WTC11 (cell line): ENCODE data around the gene GPC2.
"Not testable (repeated sequence)": the region's sequence is repeated elsewhere in the genome, so short reads cannot be mapped to it uniquely, and the experiment has no call there.

ENCODE experiments used
- ATF1 ChIP-seq: sonication (generic); formaldehyde crosslinking; IDR thresholded peaks from 2 replicates; pipeline ENCODE4 v1.8.1; 2023; ENCODE audit warnings: mild to moderate bottlenecking, moderate library complexity, missing genetic modification reagents
- CTCF ChIP-seq: fragments of 200-600 bp; IDR thresholded peaks from 2 replicates; pipeline ENCODE4 v1.8.0; 2022; ENCODE audit warnings: antibody characterized with exemption
- ELF4 ChIP-seq: sonication (generic); formaldehyde crosslinking; IDR thresholded peaks from 2 replicates; pipeline ENCODE4 v1.8.1; 2022; ENCODE audit warnings: low read depth, mild to moderate bottlenecking, moderate library complexity, missing genetic modification reagents
- HMGA2 ChIP-seq: fragments of 250-450 bp; sonication (Bioruptor Pico); IDR thresholded peaks from 2 replicates; pipeline ENCODE4 v1.4.0; 2021; ENCODE audit warnings: mild to moderate bottlenecking, moderate library complexity
- IRF2 ChIP-seq: sonication (generic); formaldehyde crosslinking; IDR thresholded peaks from 2 replicates; pipeline ENCODE4 v1.8.0; 2022; ENCODE audit warnings: low read depth, missing genetic modification reagents, borderline replicate concordance
- KAT7 ChIP-seq: sonication (generic); formaldehyde crosslinking; IDR thresholded peaks from 2 replicates; pipeline ENCODE4 v1.8.1; 2023; ENCODE audit warnings: missing genetic modification reagents, mild to moderate bottlenecking, borderline replicate concordance
- NR2C2 ChIP-seq: sonication (generic); formaldehyde crosslinking; IDR thresholded peaks from 2 replicates; pipeline ENCODE4 v1.8.0; 2022; ENCODE audit warnings: mild to moderate bottlenecking, missing genetic modification reagents

- TF ChIP-seq CTCF; NR2C2 (CRISPR knock-in tag); ELF4 (CRISPR knock-in tag); ATF1 (CRISPR knock-in tag); KAT7 (CRISPR knock-in tag); HMGA2 (CRISPR knock-in tag); IRF2 (CRISPR knock-in tag): not testable (repeated sequence)
These were observed 47.7 kb upstream of the GPC2 start for GRCh38 chr7:100224891-100225290.
